Body of pancreas (tissue), 4 donors: ENCODE results near the gene UQCRC1. TPM values are rescaled to one million over a fixed set of nuclear protein-coding genes. Genes with fewer than 3 reads are reported as not detected.

Experiments used
- ATAC-seq: fragments of 150-250 bp; one replicate; pipeline ENCODE4 v1.9.1; 2016
- DNase-seq, 4 donors: peaks; one replicate each; pipeline ENCODE4 v3.0.0-alpha.2; 2019
- H3K27ac ChIP-seq, 4 donors: fragments of 200-600 bp; sonication (generic); 1 replicate in 3 of 4; 2 replicates in 1 of 4; pipeline versions ENCODE4 v1.5.1 to v1.6.1; 2016 to 2019; ENCODE audit warnings: mild to moderate bottlenecking in 1 of 4, mixed read lengths in 1 of 4, moderate library complexity in 1 of 4
- H3K27me3 ChIP-seq, 2 donors: fragments of 200-600 bp; sonication (generic); one replicate each; pipeline ENCODE4 v1.6.0; 2016; ENCODE audit warnings: mild to moderate bottlenecking in 1 of 2
- H3K36me3 ChIP-seq, 2 donors: fragments of 200-600 bp; sonication (generic); replicated peaks in 1 of 2; 2 replicates each; pipeline ENCODE4 v1.5.1; 2016; ENCODE audit warnings: low read depth in 2 of 2; ENCODE audit not compliant: insufficient read depth in 1 of 2
- H3K4me1 ChIP-seq: fragments of 200-600 bp; sonication (generic); one replicate; pipeline ENCODE4 v1.6.0; 2016
- H3K4me3 ChIP-seq, 2 donors: fragments of 200-600 bp; sonication (generic); 1 replicate in 1 of 2; 2 replicates in 1 of 2; pipeline ENCODE4 v1.5.1; 2016 to 2019
- H3K9me3 ChIP-seq, 3 donors: fragments of 200-600 bp; sonication (generic); 1 replicate in 2 of 3; 2 replicates in 1 of 3; pipeline ENCODE4 v1.5.1; 2016
- CTCF ChIP-seq, 7 experiments: fragments of 450-650 bp in 4 of 7; fragments of 200-600 bp in 3 of 7; sonication (generic) in 3 of 7; IDR thresholded peaks; one replicate each; pipeline ENCODE4 v1.5.1; 2016 to 2019; ENCODE audit warnings: antibody characterized with exemption in 7 of 7
- POLR2A ChIP-seq, 3 donors: fragments of 450-650 bp; IDR thresholded peaks; one replicate each; pipeline ENCODE4 v1.6.1; 2016; ENCODE audit warnings: antibody characterized with exemption in 3 of 3, mild to moderate bottlenecking in 2 of 3
- WGBS, 2 donors: methylation state at CpG; one replicate each; pipeline ENCODE4 v1.1.5; 2017; 5-methylcytosine and 5-hydroxymethylcytosine counted together
- intact Hi-C: fragments of 100-400 bp; cut with DNase I; formaldehyde crosslinking; loops from one replicate; pipeline ENCODE4 v1.15.1; 2023
- total RNA-seq, 2 donors: library from RNA; depleted of rRNA; stranded (reverse); fragments of >200 nt; gene quantifications; one replicate each; pipeline ENCODE4 v1.1.0, GENCODE V29; 2016

UQCRC1 gene
- 100 to 1,000 TPM in 1 of 2 donors, 10 to 100 TPM in 1; 92.9 to 161 TPM for total RNA-seq

DNA sequence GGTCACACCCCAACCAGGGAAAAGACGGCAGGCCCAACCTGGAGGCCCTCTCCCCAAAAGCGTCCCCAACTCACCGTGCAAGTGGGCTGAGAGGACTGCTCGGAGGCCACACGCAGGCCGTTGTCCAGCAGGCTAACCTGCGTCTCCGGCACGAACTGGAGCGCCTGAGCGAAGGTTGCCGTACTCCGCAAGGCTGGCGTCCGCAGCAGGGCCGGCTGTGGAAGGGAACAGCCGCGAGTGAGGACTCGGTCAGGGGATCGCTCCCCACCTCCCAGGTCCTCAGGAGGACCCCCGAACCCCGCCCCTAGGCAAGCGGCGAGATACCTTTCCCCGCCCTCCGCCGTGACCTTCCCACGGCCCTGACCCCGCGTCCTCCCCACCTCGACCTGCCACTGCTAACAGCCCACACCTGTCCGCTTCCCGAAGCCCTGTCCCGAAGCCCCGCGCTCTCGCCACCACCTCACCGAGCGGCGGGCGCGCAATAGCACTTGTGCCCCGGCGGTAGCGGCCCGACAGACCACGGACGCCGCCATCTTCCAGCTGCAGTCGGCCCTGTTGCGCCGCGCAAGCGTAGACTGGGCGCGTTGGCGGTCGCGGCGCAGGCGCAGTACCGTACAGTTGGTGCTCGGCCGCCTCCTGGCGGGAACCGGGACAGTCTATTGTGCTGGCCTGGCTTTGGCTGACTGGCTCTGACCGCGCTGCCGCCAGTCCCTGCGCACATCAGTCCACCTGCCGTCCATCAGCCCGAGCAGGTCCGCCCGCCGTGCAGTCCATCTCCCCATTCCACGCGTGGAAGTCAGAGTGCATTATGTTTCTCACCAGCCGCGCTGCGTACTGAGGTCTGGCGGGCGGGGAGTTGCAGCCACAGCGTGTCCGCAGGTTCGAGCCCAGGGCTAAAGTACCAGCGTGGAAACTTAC lies at the start of gene UQCRC1:
Gene UQCRC1, minus strand, starts transcription at position 559 of the 918 bp plus-strand sequence. Its CDS starts 26 bp downstream, at position 533.
- TF ChIP-seq POLR2A (IDR thresholded peaks at IDR 0.05) (peak; percentile 63 to 89 (median 84)), CTCF (IDR thresholded peaks at IDR 0.05) (peak; percentile 50 to 96 (median 88))
- Histone ChIP-seq H3K27ac (peak within 1 kb of the TSS; percentile 20 to 86 (median 82)), H3K36me3 (peaks cover 6 to 10% of the 10 kb centered on the region in 2 donors), H3K27me3 (no peaks in the 10 kb centered on the region), H3K4me1 (peaks cover 16% of the 10 kb centered on the region), H3K4me3 (peak within 1 kb of the TSS; percentile 67 to 99), H3K9me3 (no peaks in the 10 kb centered on the region)
- 1 to 3% methylated on average over 11 to 85 of the region's 86 CpGs for WGBS, 2 donors
- intact Hi-C loops: no loop called here
- ATAC-seq (peak; percentile 100), DNase-seq (peak; percentile 93 to 95 (median 94))

DNA sequence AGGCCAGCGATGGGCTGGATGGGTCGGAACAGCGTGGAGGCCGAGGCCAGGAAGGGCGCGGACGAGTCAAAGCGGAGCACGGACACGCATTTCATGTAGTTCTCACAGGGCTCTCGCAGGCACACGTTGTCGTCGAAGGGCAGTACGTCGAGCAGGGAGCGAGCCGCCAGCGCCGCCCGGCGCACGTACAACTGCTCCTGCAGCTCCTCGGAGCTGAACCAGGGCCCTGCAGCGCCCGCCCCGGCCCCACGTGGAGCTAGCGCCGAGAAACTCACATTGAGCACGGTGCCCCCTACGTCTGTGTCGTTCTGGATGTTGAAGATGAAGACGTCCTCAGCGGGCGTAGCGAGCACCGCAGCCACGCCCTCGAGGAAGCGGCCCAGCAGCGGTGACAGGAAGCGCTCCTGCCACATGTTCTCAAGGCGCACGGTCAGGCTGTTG lies 47.4 kb upstream of the UQCRC1 start:
- Histone ChIP-seq H3K27me3 (no peaks in the 10 kb centered on the region), H3K36me3 (no peaks in the 10 kb centered on the region), H3K27ac (peak overlapping the region; percentile 27 to 87 (median 77)), H3K9me3 (no peaks in the 10 kb centered on the region), H3K4me1 (peaks cover 16% of the 10 kb centered on the region), H3K4me3 (no peak overlapping the region)
- DNase-seq (no peak), ATAC-seq (no peak)
- TF ChIP-seq POLR2A (IDR thresholded peaks at IDR 0.05) (no peak), CTCF (IDR thresholded peaks at IDR 0.05) (no peak)
- WGBS, 2 donors: 55 to 56% methylated on average over 19 to 45 of the region's 45 CpGs
- intact Hi-C loops: no loop called here

- Histone ChIP-seq H3K27ac (peak overlapping the region; percentile 27 to 87 (median 77)), H3K4me3 (peak overlapping the region; percentile 32 to 44), H3K36me3 (no peaks in the 10 kb centered on the region), H3K27me3 (no peaks in the 10 kb centered on the region), H3K4me1 (peaks cover 10% of the 10 kb centered on the region), H3K9me3 (no peaks in the 10 kb centered on the region)
- ATAC-seq (peak; percentile 90), DNase-seq (peak; percentile 83 to 93 (median 88))
- peak; percentile 42 to 89 (median 68) for TF ChIP-seq CTCF (IDR thresholded peaks at IDR 0.05)
- peak in 2 of 3 donors; percentile 25 to 27 for TF ChIP-seq POLR2A (IDR thresholded peaks at IDR 0.05)
- intact Hi-C loops: no loop called here
- 3 to 23% methylated on average over 10 to 91 of the region's 94 CpGs for WGBS, 2 donors
Measured at GRCh38 chr3:48656061-48656840, 46.8 kb upstream of the UQCRC1 start.

DNA sequence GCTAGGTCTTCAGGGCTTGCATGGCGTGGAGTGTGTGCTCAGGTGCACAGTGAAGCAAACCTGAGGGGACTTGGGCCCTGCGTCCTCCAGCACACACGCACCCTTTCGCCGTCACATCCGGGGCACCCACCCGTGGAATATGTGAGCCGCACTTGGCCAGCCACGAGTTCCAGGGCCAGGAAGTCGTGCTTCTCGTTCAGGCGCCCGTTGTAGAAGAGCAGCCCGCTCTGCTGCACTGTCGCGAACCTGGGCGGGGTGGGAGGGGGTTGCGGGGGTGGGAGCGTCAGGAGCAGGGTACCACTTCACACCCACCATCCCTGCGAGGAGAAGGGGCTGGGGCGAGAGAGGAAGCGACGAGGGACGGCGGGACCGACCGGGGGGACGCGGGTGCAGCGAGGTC lies 46.2 kb upstream of the UQCRC1 start:
- WGBS, 2 donors: 5 to 15% methylated on average over 20 to 30 of the region's 30 CpGs
- Histone ChIP-seq H3K27me3 (no peaks in the 10 kb centered on the region), H3K27ac (peak overlapping the region in 3 of 4 donors; percentile 76 to 87 (median 78)), H3K4me1 (peaks cover 6% of the 10 kb centered on the region), H3K36me3 (no peaks in the 10 kb centered on the region), H3K4me3 (peak overlapping the region in 1 of 2 donors; percentile 32), H3K9me3 (no peaks in the 10 kb centered on the region)
- DNase-seq: peak in 1 of 4 donors; percentile 21
- ATAC-seq: peak; percentile 2
- intact Hi-C loops: no loop called here
- TF ChIP-seq CTCF (IDR thresholded peaks at IDR 0.05): no peak
- TF ChIP-seq POLR2A (IDR thresholded peaks at IDR 0.05): no peak
